ENCODE measurements around the gene RMRP.
A peak's percentile ranks its signal among the peaks of the same experiment; 100 is the strongest.

RMRP gene

DNA sequence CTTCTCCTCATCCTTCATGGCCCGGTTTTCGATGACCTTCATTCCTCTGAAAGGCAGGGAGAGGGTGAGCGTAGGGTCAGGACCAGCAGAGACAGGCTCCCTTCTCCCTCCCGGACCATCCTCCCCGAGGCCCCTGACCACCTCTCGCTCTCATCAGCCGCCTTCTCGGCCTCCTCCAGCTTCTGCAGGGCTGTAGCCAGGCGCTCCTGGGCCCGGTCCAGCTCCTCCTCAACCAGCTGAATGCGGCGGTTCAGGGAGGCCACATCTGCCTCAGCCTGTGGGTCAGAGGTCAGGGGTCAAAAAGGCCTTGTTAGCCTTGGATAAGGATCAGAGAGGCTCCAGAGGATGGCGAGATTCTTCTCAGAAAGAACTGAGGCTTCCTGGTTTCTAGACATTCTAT is 27.7 kb upstream of the RMRP start:
- H3K27me3 ChIP-seq (ENCODE audit: insufficient read depth, poor library complexity, severe bottlenecking), result no peaks in the 10 kb centered on the region
- TF ChIP-seq, protein P1, sequence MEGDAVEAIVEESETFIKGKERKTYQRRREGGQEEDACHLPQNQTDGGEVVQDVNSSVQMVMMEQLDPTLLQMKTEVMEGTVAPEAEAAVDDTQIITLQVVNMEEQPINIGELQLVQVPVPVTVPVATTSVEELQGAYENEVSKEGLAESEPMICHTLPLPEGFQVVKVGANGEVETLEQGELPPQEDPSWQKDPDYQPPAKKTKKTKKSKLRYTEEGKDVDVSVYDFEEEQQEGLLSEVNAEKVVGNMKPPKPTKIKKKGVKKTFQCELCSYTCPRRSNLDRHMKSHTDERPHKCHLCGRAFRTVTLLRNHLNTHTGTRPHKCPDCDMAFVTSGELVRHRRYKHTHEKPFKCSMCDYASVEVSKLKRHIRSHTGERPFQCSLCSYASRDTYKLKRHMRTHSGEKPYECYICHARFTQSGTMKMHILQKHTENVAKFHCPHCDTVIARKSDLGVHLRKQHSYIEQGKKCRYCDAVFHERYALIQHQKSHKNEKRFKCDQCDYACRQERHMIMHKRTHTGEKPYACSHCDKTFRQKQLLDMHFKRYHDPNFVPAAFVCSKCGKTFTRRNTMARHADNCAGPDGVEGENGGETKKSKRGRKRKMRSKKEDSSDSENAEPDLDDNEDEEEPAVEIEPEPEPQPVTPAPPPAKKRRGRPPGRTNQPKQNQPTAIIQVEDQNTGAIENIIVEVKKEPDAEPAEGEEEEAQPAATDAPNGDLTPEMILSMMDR (IDR thresholded peaks at IDR 0.05; ENCODE audit: poor library complexity, severe bottlenecking), result no peak
- DNase-seq (ENCODE audit: low spot score) (no peak), ATAC-seq (ENCODE audit: low read depth) (no peak)
- no peak overlapping the region for H3K27ac ChIP-seq (ENCODE audit: poor library complexity, severe bottlenecking)
- H3K9me3 ChIP-seq (ENCODE audit: severe bottlenecking), result no peaks in the 10 kb centered on the region
- no peak overlapping the region for H3K4me3 ChIP-seq (ENCODE audit: severe bottlenecking)
- peaks cover 11% of the 10 kb centered on the region for H3K4me1 ChIP-seq (ENCODE audit: insufficient read depth, poor library complexity, severe bottlenecking)
- H3K36me3 ChIP-seq (ENCODE audit: low read depth), result peaks cover 72% of the 10 kb centered on the region

DNA sequence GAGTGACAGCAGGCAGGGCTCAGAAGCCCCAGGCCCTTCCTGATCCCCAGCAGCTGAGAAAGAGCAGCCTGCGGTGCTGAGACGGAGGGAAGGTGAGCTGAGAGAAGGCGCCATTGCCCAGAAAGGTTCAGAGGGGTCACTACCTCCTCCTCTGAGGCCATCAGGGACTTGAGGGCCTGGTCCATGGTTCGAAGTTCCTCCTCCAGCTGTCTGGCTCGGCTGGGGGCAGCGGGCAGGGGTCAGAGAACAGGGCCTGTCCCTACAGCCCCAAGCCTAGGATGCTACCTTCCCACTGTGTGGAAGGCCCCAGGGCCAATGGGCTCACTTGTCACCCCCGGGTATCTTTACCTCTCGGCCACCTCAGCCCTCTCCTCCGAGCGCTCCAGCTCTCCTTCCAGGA is 27.1 kb upstream of the RMRP start:
- Histone ChIP-seq H3K27me3 (ENCODE audit: insufficient read depth, poor library complexity, severe bottlenecking) (no peaks in the 10 kb centered on the region), H3K27ac (ENCODE audit: poor library complexity, severe bottlenecking) (no peak overlapping the region), H3K4me1 (ENCODE audit: insufficient read depth, poor library complexity, severe bottlenecking) (peaks cover 11% of the 10 kb centered on the region), H3K9me3 (ENCODE audit: severe bottlenecking) (no peaks in the 10 kb centered on the region), H3K36me3 (ENCODE audit: low read depth) (peaks cover 78% of the 10 kb centered on the region), H3K4me3 (ENCODE audit: severe bottlenecking) (no peak overlapping the region)
- TF ChIP-seq, protein P1 (IDR thresholded peaks at IDR 0.05; ENCODE audit: poor library complexity, severe bottlenecking), result no peak
- DNase-seq (ENCODE audit: low spot score), result no peak
- ATAC-seq (ENCODE audit: low read depth), result no peak

DNA sequence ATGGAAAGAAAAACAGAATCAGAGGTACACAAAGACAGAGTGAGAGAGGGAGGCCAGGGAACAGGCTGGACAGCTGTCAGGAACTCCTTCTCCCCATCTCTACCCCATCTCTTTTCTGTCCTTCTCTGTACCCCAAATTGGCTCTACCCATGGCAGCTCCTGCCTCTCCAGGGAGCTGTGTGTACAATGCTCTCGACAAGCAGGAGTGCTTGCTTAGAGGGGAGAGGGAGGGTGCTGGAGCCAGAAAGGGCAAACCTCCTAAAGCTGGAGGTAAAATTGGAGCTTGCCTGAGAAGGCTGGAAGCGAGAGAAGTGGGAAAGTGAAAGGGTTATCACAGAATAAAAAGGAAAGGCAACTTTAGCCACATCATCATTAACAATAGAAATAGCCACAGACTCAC is 25.5 kb upstream of the RMRP start:
- no peaks in the 10 kb centered on the region for H3K9me3 ChIP-seq (ENCODE audit: severe bottlenecking)
- peak overlapping the region; percentile 33 for H3K27ac ChIP-seq (ENCODE audit: poor library complexity, severe bottlenecking)
- H3K36me3 ChIP-seq (ENCODE audit: low read depth), result peaks cover 75% of the 10 kb centered on the region
- ATAC-seq (ENCODE audit: low read depth) (no peak), DNase-seq (ENCODE audit: low spot score) (no peak)
- TF ChIP-seq, protein P1 (IDR thresholded peaks at IDR 0.05; ENCODE audit: poor library complexity, severe bottlenecking), result no peak
- H3K4me3 ChIP-seq (ENCODE audit: severe bottlenecking), result no peak overlapping the region
- H3K27me3 ChIP-seq (ENCODE audit: insufficient read depth, poor library complexity, severe bottlenecking), result no peaks in the 10 kb centered on the region
- peaks cover 10% of the 10 kb centered on the region for H3K4me1 ChIP-seq (ENCODE audit: insufficient read depth, poor library complexity, severe bottlenecking)

GRCh38 chr9:35682520-35683315 is 24.9 kb upstream of the RMRP start:
- H3K27ac ChIP-seq (ENCODE audit: poor library complexity, severe bottlenecking), result peak overlapping the region; percentile 33
- TF ChIP-seq, protein P1 (IDR thresholded peaks at IDR 0.05; ENCODE audit: poor library complexity, severe bottlenecking), result no peak
- H3K27me3 ChIP-seq (ENCODE audit: insufficient read depth, poor library complexity, severe bottlenecking), result no peaks in the 10 kb centered on the region
- ATAC-seq (ENCODE audit: low read depth) (peak; percentile 3; the same call in 2 of the 3 replicates), DNase-seq (ENCODE audit: low spot score) (no peak)
- H3K36me3 ChIP-seq (ENCODE audit: low read depth), result peaks cover 69% of the 10 kb centered on the region
- peaks cover 4% of the 10 kb centered on the region for H3K4me1 ChIP-seq (ENCODE audit: insufficient read depth, poor library complexity, severe bottlenecking)
- H3K4me3 ChIP-seq (ENCODE audit: severe bottlenecking), result no peak overlapping the region
- H3K9me3 ChIP-seq (ENCODE audit: severe bottlenecking), result no peaks in the 10 kb centered on the region

GRCh38 chr9:35682051-35682450 is 24.2 kb upstream of the RMRP start:
- Histone ChIP-seq H3K4me1 (ENCODE audit: insufficient read depth, poor library complexity, severe bottlenecking) (no peaks in the 10 kb centered on the region), H3K27ac (ENCODE audit: poor library complexity, severe bottlenecking) (peak overlapping the region; percentile 33), H3K27me3 (ENCODE audit: insufficient read depth, poor library complexity, severe bottlenecking) (no peaks in the 10 kb centered on the region), H3K9me3 (ENCODE audit: severe bottlenecking) (no peaks in the 10 kb centered on the region), H3K36me3 (ENCODE audit: low read depth) (peaks cover 63% of the 10 kb centered on the region), H3K4me3 (ENCODE audit: severe bottlenecking) (no peak overlapping the region)
- ATAC-seq (ENCODE audit: low read depth) (peak; percentile 28), DNase-seq (ENCODE audit: low spot score) (no peak)
- TF ChIP-seq, protein P1 (IDR thresholded peaks at IDR 0.05; ENCODE audit: poor library complexity, severe bottlenecking), result no peak

All from RWPE2 (cell line).